HepG2 (cell line): Measurements from ENCODE around the gene TADA1. TPM values are rescaled to one million over a fixed set of nuclear protein-coding genes. Genes with fewer than 3 reads are reported as not detected.

Experiments used
- HDAC6 ChIP-seq: fragments of 200-600 bp; sonication (generic); IDR thresholded peaks from 2 replicates; pipeline ENCODE4 v1.7.0; 2017; ENCODE audit warnings: mild to moderate bottlenecking, antibody characterized with exemption, low read length, low read depth
- KAT8 ChIP-seq: IDR thresholded peaks from 2 replicates; pipeline ENCODE4 v1.6.1; 2016; ENCODE audit warnings: missing genetic modification reagents, missing compliant biosample characterization
- POGZ ChIP-seq: sonication (generic); formaldehyde crosslinking; IDR thresholded peaks from 2 replicates; pipeline ENCODE4 v1.4.0; 2020; ENCODE audit warnings: mild to moderate bottlenecking, missing genetic modification reagents
- PRDM4 ChIP-seq: sonication (generic); formaldehyde crosslinking; IDR thresholded peaks from 2 replicates; pipeline ENCODE4 v1.9.0; 2021; ENCODE audit warnings: missing genetic modification reagents, borderline replicate concordance
- SAP130 ChIP-seq: IDR thresholded peaks from 2 replicates; pipeline ENCODE4 v1.6.1; 2016; ENCODE audit warnings: low read depth
- SNAPC5 ChIP-seq: sonication (generic); formaldehyde crosslinking; IDR thresholded peaks from 2 replicates; pipeline ENCODE4 v1.8.1; 2023; ENCODE audit warnings: mild to moderate bottlenecking, missing genetic modification reagents, borderline replicate concordance
- SRY ChIP-seq: sonication (generic); formaldehyde crosslinking; IDR thresholded peaks from 2 replicates; pipeline ENCODE4 v1.8.0; 2022; ENCODE audit warnings: mild to moderate bottlenecking, missing genetic modification reagents
- TOE1 ChIP-seq: sonication (generic); formaldehyde crosslinking; IDR thresholded peaks from 2 replicates; pipeline ENCODE4 v1.4.0; 2020; ENCODE audit warnings: mild to moderate bottlenecking, missing genetic modification reagents
- YEATS2 ChIP-seq: sonication (generic); formaldehyde crosslinking; IDR thresholded peaks from 2 replicates; pipeline ENCODE4 v1.4.0; 2020; ENCODE audit warnings: missing genetic modification reagents, borderline replicate concordance
- ZBTB21 ChIP-seq: sonication (generic); formaldehyde crosslinking; IDR thresholded peaks from 2 replicates; pipeline ENCODE4 v1.4.0; 2020; ENCODE audit warnings: missing genetic modification reagents
- ZNF160 ChIP-seq: sonication (generic); formaldehyde crosslinking; IDR thresholded peaks from 2 replicates; pipeline ENCODE4 v1.8.0; 2022; ENCODE audit warnings: mild to moderate bottlenecking, inconsistent platforms, missing genetic modification reagents
- ZNF556 ChIP-seq: sonication (generic); formaldehyde crosslinking; IDR thresholded peaks from 2 replicates; pipeline ENCODE4 v1.4.0; 2020; ENCODE audit warnings: mild to moderate bottlenecking, missing genetic modification reagents, borderline replicate concordance
- ZNF639 ChIP-seq: conservative IDR thresholded peaks from 2 replicates; pipeline ENCODE4 v1.6.1; 2018; ENCODE audit warnings: missing genetic modification reagents
- ZNF746 ChIP-seq: sonication (generic); formaldehyde crosslinking; IDR thresholded peaks from 2 replicates; pipeline ENCODE4 v1.8.0; 2022; ENCODE audit warnings: mild to moderate bottlenecking, missing genetic modification reagents
- polyA plus RNA-seq, 8 experiments: library from polyadenylated mRNA; depleted of rRNA in 3 of 8; stranded (reverse) in 7 of 8; unstranded in 1 of 8; fragments of >200 nt; fragmentation: Illumina TruSeq in 4 of 8; extraction: Trizol in 4 of 8; gene quantifications; 2 replicates each; pipeline versions ENCODE4 v1.2.1 to v1.2.3, GENCODE V29; 2011 to 2016; ENCODE audit warnings: low read depth in 4 of 8, missing spikeins in 1 of 8, mixed read lengths in 1 of 8; ENCODE audit not compliant: insufficient read depth in 1 of 8
- total RNA-seq, 5 experiments: library from RNA; depleted of rRNA; stranded (reverse); fragments of >200 nt; fragmentation: Illumina TruSeq; extraction: Trizol; gene quantifications; 2 replicates each; pipeline ENCODE4 v1.2.3, GENCODE V29; 2016; ENCODE audit warnings: low read depth in 1 of 5
- TF ChIP-seq, protein P1 (sequence below): sonication (generic); formaldehyde crosslinking; IDR thresholded peaks from 2 replicates; pipeline ENCODE4 v1.5.0; 2020; ENCODE audit warnings: mild to moderate bottlenecking, missing genetic modification reagents, moderate library complexity
- TF ChIP-seq, protein P2 (sequence below): sonication (generic); formaldehyde crosslinking; IDR thresholded peaks from 2 replicates; pipeline ENCODE4 v1.4.0; 2020; ENCODE audit warnings: missing genetic modification reagents
- TF ChIP-seq, protein P3 (sequence below): sonication (generic); formaldehyde crosslinking; IDR thresholded peaks from 2 replicates; pipeline ENCODE4 v1.4.0; 2020; ENCODE audit warnings: missing genetic modification reagents

Gene TADA1
- total and polyA plus RNA-seq, 2 of the 13 experiments (the other 11 are each of a cell fraction or from before 2014, with no cell fraction given) = 28.3 to 29.1 TPM

- TF ChIP-seq HDAC6 = no peak
- TF ChIP-seq, protein P1, sequence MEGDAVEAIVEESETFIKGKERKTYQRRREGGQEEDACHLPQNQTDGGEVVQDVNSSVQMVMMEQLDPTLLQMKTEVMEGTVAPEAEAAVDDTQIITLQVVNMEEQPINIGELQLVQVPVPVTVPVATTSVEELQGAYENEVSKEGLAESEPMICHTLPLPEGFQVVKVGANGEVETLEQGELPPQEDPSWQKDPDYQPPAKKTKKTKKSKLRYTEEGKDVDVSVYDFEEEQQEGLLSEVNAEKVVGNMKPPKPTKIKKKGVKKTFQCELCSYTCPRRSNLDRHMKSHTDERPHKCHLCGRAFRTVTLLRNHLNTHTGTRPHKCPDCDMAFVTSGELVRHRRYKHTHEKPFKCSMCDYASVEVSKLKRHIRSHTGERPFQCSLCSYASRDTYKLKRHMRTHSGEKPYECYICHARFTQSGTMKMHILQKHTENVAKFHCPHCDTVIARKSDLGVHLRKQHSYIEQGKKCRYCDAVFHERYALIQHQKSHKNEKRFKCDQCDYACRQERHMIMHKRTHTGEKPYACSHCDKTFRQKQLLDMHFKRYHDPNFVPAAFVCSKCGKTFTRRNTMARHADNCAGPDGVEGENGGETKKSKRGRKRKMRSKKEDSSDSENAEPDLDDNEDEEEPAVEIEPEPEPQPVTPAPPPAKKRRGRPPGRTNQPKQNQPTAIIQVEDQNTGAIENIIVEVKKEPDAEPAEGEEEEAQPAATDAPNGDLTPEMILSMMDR (CRISPR knock-in tag) = peak; percentile 39
- no peak for TF ChIP-seq TOE1 (CRISPR knock-in tag)
- TF ChIP-seq ZBTB21 (CRISPR knock-in tag) = no peak
- no peak for TF ChIP-seq SNAPC5 (CRISPR knock-in tag)
- 0 out of 2 replicates have a peak, but pooled peaks have one; percentile 22 for TF ChIP-seq YEATS2 (CRISPR knock-in tag)
- TF ChIP-seq SRY (CRISPR knock-in tag) = no peak
- no peak for TF ChIP-seq ZNF556 (CRISPR knock-in tag)
- peak; percentile 41; the same call in 1 of the 2 replicates for TF ChIP-seq ZNF639 (CRISPR knock-in tag)
- no peak for TF ChIP-seq ZNF160 (CRISPR knock-in tag)
- no peak for TF ChIP-seq POGZ (CRISPR knock-in tag)
- TF ChIP-seq, protein P2, sequence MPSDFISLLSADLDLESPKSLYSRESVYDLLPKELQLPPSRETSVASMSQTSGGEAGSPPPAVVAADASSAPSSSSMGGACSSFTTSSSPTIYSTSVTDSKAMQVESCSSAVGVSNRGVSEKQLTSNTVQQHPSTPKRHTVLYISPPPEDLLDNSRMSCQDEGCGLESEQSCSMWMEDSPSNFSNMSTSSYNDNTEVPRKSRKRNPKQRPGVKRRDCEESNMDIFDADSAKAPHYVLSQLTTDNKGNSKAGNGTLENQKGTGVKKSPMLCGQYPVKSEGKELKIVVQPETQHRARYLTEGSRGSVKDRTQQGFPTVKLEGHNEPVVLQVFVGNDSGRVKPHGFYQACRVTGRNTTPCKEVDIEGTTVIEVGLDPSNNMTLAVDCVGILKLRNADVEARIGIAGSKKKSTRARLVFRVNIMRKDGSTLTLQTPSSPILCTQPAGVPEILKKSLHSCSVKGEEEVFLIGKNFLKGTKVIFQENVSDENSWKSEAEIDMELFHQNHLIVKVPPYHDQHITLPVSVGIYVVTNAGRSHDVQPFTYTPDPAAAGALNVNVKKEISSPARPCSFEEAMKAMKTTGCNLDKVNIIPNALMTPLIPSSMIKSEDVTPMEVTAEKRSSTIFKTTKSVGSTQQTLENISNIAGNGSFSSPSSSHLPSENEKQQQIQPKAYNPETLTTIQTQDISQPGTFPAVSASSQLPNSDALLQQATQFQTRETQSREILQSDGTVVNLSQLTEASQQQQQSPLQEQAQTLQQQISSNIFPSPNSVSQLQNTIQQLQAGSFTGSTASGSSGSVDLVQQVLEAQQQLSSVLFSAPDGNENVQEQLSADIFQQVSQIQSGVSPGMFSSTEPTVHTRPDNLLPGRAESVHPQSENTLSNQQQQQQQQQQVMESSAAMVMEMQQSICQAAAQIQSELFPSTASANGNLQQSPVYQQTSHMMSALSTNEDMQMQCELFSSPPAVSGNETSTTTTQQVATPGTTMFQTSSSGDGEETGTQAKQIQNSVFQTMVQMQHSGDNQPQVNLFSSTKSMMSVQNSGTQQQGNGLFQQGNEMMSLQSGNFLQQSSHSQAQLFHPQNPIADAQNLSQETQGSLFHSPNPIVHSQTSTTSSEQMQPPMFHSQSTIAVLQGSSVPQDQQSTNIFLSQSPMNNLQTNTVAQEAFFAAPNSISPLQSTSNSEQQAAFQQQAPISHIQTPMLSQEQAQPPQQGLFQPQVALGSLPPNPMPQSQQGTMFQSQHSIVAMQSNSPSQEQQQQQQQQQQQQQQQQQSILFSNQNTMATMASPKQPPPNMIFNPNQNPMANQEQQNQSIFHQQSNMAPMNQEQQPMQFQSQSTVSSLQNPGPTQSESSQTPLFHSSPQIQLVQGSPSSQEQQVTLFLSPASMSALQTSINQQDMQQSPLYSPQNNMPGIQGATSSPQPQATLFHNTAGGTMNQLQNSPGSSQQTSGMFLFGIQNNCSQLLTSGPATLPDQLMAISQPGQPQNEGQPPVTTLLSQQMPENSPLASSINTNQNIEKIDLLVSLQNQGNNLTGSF = 0 out of 2 replicates have a peak, but pooled peaks have one; percentile 29
- TF ChIP-seq PRDM4 (CRISPR knock-in tag) = no peak
- no peak for TF ChIP-seq ZNF746 (CRISPR knock-in tag)
- TF ChIP-seq, protein P3, sequence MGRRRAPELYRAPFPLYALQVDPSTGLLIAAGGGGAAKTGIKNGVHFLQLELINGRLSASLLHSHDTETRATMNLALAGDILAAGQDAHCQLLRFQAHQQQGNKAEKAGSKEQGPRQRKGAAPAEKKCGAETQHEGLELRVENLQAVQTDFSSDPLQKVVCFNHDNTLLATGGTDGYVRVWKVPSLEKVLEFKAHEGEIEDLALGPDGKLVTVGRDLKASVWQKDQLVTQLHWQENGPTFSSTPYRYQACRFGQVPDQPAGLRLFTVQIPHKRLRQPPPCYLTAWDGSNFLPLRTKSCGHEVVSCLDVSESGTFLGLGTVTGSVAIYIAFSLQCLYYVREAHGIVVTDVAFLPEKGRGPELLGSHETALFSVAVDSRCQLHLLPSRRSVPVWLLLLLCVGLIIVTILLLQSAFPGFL (CRISPR knock-in tag) = no peak
- 0 out of 2 replicates have a peak, but pooled peaks have one; percentile 18 for TF ChIP-seq KAT8 (CRISPR knock-in tag)
- peak; percentile 42; the same call in 1 of the 2 replicates for TF ChIP-seq SAP130 (CRISPR knock-in tag)
Observed at GRCh38 chr1:166839600-166840308, 36.3 kb downstream of the TADA1 start (continued).
